Keratinocyte (primary cell): ENCODE data around the gene MARCHF7. TPM values are rescaled to one million over a fixed set of nuclear protein-coding genes. Genes with fewer than 3 reads are reported as not detected.

Source experiments
- DNase-seq: peaks from one replicate; pipeline ENCODE4 v3.0.0-alpha.2; 2011; ENCODE audit warnings: low read depth, missing footprints, low spot score
- FAIRE-seq: peaks from 2 replicates; lab custom pipeline; 2011; peaks lifted over from hg19 to GRCh38; lab: Jason Lieb, UNC
- H2AFZ ChIP-seq: 2 replicates; pipeline ENCODE4 v1.6.0; 2012; ENCODE audit warnings: low read length, control low read depth, inconsistent platforms; ENCODE audit not compliant: control insufficient read depth
- H3K27ac ChIP-seq: 2 replicates; pipeline ENCODE4 v1.5.1; 2011; ENCODE audit warnings: low read length; ENCODE audit not compliant: control insufficient read depth, insufficient read depth
- H3K27me3 ChIP-seq: 3 replicates; pipeline ENCODE4 v1.6.0; 2011; ENCODE audit warnings: low read length; ENCODE audit not compliant: control insufficient read depth, insufficient read depth; ENCODE audit errors: extremely low read depth
- H3K36me3 ChIP-seq, 2 experiments: 2 replicates in 1 of 2; 3 replicates in 1 of 2; pipeline ENCODE4 v1.5.1; 2011; ENCODE audit warnings: low read length in 2 of 2, mild to moderate bottlenecking in 1 of 2; ENCODE audit not compliant: control insufficient read depth in 2 of 2, insufficient read depth in 2 of 2; ENCODE audit errors: extremely low read depth in 1 of 2
- H3K4me1 ChIP-seq: 3 replicates; pipeline ENCODE4 v1.5.1; 2011; ENCODE audit warnings: low read length; ENCODE audit not compliant: control insufficient read depth, insufficient read depth; ENCODE audit errors: extremely low read depth
- H3K4me2 ChIP-seq: 3 replicates; pipeline ENCODE4 v1.6.0; 2011; ENCODE audit warnings: low read depth, low read length; ENCODE audit not compliant: control insufficient read depth, insufficient read depth; ENCODE audit errors: extremely low read depth
- H3K4me3 ChIP-seq, 3 experiments: fragments of 200-600 bp in 1 of 3; sonication (generic) in 1 of 3; 2 replicates in 2 of 3; 3 replicates in 1 of 3; pipeline ENCODE4 v1.5.1; 2011 to 2016; ENCODE audit warnings: low read length in 3 of 3, mild to moderate bottlenecking in 3 of 3, control low read depth in 2 of 3, inconsistent platforms in 1 of 3, low read depth in 1 of 3, mixed read lengths in 1 of 3, mixed run types in 1 of 3, moderate library complexity in 1 of 3; ENCODE audit not compliant: control insufficient read depth in 2 of 3, insufficient read depth in 2 of 3; ENCODE audit errors: extremely low read depth in 1 of 3
- H3K79me2 ChIP-seq: 2 replicates; pipeline ENCODE4 v1.6.0; 2012; ENCODE audit warnings: low read length; ENCODE audit not compliant: control insufficient read depth, insufficient read depth
- H3K9ac ChIP-seq: 3 replicates; pipeline ENCODE4 v1.6.0; 2011; ENCODE audit warnings: low read length; ENCODE audit not compliant: control insufficient read depth, insufficient read depth; ENCODE audit errors: extremely low read depth
- H3K9me1 ChIP-seq: 3 replicates; pipeline ENCODE4 v1.6.0; 2011; ENCODE audit warnings: low read length; ENCODE audit not compliant: control insufficient read depth, insufficient read depth; ENCODE audit errors: extremely low read depth
- H3K9me3 ChIP-seq: 2 replicates; pipeline ENCODE4 v1.5.1; 2012; ENCODE audit warnings: low read depth, low read length; ENCODE audit not compliant: control insufficient read depth
- H4K20me1 ChIP-seq: 3 replicates; pipeline ENCODE4 v1.6.0; 2011; ENCODE audit warnings: low read length; ENCODE audit not compliant: control insufficient read depth, insufficient read depth; ENCODE audit errors: extremely low read depth
- EZH2 ChIP-seq: IDR thresholded peaks from one replicate; pipeline ENCODE4 v1.6.1; 2012; ENCODE audit warnings: inconsistent platforms, mild to moderate bottlenecking, low read length, moderate library complexity
- dilution Hi-C: fragments of 300-500 bp; cut with MboI; formaldehyde crosslinking; loops from one replicate; pipeline ENCODE4 v1.7.0; 2020; ENCODE audit warnings: low sequenced_read_pairs; ENCODE audit not compliant: extremely low pct_ligation_motif_present
- polyA plus RNA-seq, 5 experiments: library from polyadenylated mRNA; depleted of rRNA in 3 of 5; stranded (reverse) in 3 of 5; stranded (forward) in 1 of 5; unstranded in 1 of 5; fragments of >200 nt; gene quantifications; 1 replicate in 1 of 5; 2 replicates in 3 of 5; 3 replicates in 1 of 5; pipeline versions ENCODE4 v1.2.1 to v1.2.3, GENCODE V29; 2011 to 2012; ENCODE audit warnings: missing spikeins in 2 of 5, low read depth in 1 of 5, low replicate concordance in 1 of 5
- TF ChIP-seq, protein P1 (sequence below), 3 experiments: IDR thresholded peaks in 1 of 3; conservative IDR thresholded peaks in 1 of 3; optimal IDR thresholded peaks in 1 of 3; 2 replicates in 2 of 3; 3 replicates in 1 of 3; pipeline versions ENCODE3 to v1.5.1; 2011; ENCODE audit warnings: low read length in 3 of 3, mild to moderate bottlenecking in 3 of 3, moderate library complexity in 2 of 3, control low read depth in 1 of 3, inconsistent platforms in 1 of 3; ENCODE audit not compliant: insufficient read depth in 2 of 3; ENCODE audit errors: extremely low read depth in 1 of 3

Gene MARCHF7
- polyA plus RNA-seq, 1 donor (not counting 4 experiments of a cell fraction or from before 2014, with no cell fraction given), result 89.4 TPM

DNA sequence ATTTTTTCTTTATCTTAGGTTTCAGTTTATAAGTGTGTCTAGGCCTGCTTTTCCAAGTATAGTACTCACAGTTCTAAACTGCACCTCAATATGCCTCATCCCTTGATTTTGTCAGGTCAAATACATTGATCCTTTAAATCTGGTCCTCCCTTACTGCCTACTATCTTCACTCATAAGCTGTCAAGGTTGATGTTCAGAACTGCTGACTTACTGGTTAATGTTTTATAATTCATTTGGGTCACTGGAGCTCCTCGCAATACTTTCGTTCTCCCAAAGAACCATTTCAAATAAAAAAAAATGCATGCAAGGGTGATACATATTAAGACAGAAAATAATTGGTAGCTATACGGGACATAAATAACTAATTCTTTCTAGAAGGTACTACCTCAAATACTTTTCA is 41.3 kb upstream of the MARCHF7 start:
- H2AFZ ChIP-seq, result no peak overlapping the region
- H4K20me1 ChIP-seq, result no peaks in the 10 kb centered on the region

DNA sequence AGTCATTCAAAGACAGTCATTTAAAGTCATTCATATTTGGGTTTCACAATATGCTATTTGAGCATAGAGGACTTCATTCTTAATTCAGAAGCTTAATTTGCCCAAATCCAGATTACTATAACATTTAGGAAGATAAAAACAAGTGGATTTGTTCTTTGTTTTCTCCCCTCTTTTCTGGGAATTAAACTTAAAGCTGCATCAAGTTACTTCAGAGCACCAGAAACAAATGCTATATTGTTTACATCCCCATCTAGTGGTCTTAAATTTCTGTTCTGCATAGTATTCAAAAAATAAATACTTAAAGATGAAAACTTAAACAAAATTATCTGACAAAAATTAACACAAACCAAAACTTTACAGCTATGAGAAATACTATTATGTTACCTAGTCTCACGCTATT is 34.7 kb upstream of the MARCHF7 start:
- no peak overlapping the region for H3K27ac ChIP-seq
- no peaks in the 10 kb centered on the region for H3K9me1 ChIP-seq
- no peaks in the 10 kb centered on the region for H3K27me3 ChIP-seq
- H3K4me2 ChIP-seq, result no peak overlapping the region
- no peak overlapping the region for H2AFZ ChIP-seq
- no peaks in the 10 kb centered on the region for H3K36me3 ChIP-seq
- no peak for FAIRE-seq
- no peak for DNase-seq
- no peaks in the 10 kb centered on the region for H4K20me1 ChIP-seq
- TF ChIP-seq, protein P1, sequence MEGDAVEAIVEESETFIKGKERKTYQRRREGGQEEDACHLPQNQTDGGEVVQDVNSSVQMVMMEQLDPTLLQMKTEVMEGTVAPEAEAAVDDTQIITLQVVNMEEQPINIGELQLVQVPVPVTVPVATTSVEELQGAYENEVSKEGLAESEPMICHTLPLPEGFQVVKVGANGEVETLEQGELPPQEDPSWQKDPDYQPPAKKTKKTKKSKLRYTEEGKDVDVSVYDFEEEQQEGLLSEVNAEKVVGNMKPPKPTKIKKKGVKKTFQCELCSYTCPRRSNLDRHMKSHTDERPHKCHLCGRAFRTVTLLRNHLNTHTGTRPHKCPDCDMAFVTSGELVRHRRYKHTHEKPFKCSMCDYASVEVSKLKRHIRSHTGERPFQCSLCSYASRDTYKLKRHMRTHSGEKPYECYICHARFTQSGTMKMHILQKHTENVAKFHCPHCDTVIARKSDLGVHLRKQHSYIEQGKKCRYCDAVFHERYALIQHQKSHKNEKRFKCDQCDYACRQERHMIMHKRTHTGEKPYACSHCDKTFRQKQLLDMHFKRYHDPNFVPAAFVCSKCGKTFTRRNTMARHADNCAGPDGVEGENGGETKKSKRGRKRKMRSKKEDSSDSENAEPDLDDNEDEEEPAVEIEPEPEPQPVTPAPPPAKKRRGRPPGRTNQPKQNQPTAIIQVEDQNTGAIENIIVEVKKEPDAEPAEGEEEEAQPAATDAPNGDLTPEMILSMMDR (optimal IDR thresholded peaks at IDR 0.05 in 1 of 3, IDR thresholded peaks at IDR 0.05 in 1 of 3, conservative IDR thresholded peaks at IDR 0.05 in 1 of 3; ENCODE audit: extremely low read depth in 1 of 3, insufficient read depth in 2 of 3, low read length in 3 of 3), result no peak
- no peak for TF ChIP-seq EZH2
- dilution Hi-C loops, result no loop called here
- H3K79me2 ChIP-seq, result no peaks in the 10 kb centered on the region
- no peaks in the 10 kb centered on the region for H3K9me3 ChIP-seq
- H3K4me1 ChIP-seq, result no peaks in the 10 kb centered on the region
- no peak overlapping the region for H3K4me3 ChIP-seq
- H3K9ac ChIP-seq, result no peak overlapping the region

More for the DNA sequence above, 41.3 kb upstream of the MARCHF7 start:
- dilution Hi-C loops, result no loop called here
- no peak for TF ChIP-seq EZH2
- Histone ChIP-seq H3K27me3 (no peaks in the 10 kb centered on the region), H3K36me3 (no peaks in the 10 kb centered on the region), H3K9ac (no peak overlapping the region), H3K27ac (no peak overlapping the region), H3K79me2 (no peaks in the 10 kb centered on the region), H3K4me2 (no peak overlapping the region), H3K9me1 (no peaks in the 10 kb centered on the region), H3K4me3 (no peak overlapping the region), H3K9me3 (no peaks in the 10 kb centered on the region), H3K4me1 (no peaks in the 10 kb centered on the region)
- no peak for DNase-seq
- no peak for FAIRE-seq

DNA sequence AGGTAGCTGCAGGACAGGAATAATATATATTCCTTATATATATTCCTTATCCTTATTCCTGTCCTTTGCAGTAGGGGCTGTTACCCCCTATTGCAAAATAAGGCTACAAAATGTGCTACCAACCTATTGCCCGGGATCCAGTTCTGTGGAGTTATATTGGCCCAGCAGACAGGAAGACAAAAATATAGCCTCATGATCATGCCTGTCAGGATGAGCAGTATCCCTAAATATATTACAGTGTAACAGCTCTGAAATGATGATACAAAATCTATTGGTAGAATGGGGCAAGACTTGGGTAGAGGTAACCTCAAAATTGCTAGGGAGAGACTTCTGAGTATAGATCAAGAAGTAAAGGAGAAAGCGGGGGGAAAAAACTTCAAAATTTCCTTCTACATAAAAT is 31.6 kb upstream of the MARCHF7 start:
- H3K9ac ChIP-seq, result no peak overlapping the region
- no peak overlapping the region for H3K27ac ChIP-seq
- dilution Hi-C loops, result no loop called here
- peaks cover 16% of the 10 kb centered on the region for H3K4me1 ChIP-seq
- no peak for TF ChIP-seq EZH2
- TF ChIP-seq, protein P1 (optimal IDR thresholded peaks at IDR 0.05 in 1 of 3, IDR thresholded peaks at IDR 0.05 in 1 of 3, conservative IDR thresholded peaks at IDR 0.05 in 1 of 3; ENCODE audit: extremely low read depth in 1 of 3, insufficient read depth in 2 of 3, low read length in 3 of 3), result no peak
- no peak overlapping the region for H2AFZ ChIP-seq
- no peaks in the 10 kb centered on the region for H3K36me3 ChIP-seq
- no peak for FAIRE-seq
- no peaks in the 10 kb centered on the region for H4K20me1 ChIP-seq
- H3K4me2 ChIP-seq, result no peak overlapping the region
- no peak overlapping the region for H3K4me3 ChIP-seq
- no peak for DNase-seq
- no peaks in the 10 kb centered on the region for H3K9me3 ChIP-seq
- no peaks in the 10 kb centered on the region for H3K27me3 ChIP-seq
- H3K79me2 ChIP-seq, result no peaks in the 10 kb centered on the region
- H3K9me1 ChIP-seq, result no peaks in the 10 kb centered on the region
